Skeletal muscle satellite cell (primary cell): Measurements from ENCODE around the gene KAT7.

ENCODE experiments used
- H3K27me3 ChIP-seq: 2 replicates; pipeline ENCODE4 v1.7.0; 2013; ENCODE audit warnings: low read length; ENCODE audit not compliant: control insufficient read depth, insufficient read depth
- H3K36me3 ChIP-seq: 2 replicates; pipeline ENCODE4 v1.7.0; 2013; ENCODE audit warnings: mild to moderate bottlenecking, control low read depth, low read length; ENCODE audit not compliant: insufficient read depth
- H3K4me1 ChIP-seq: 2 replicates; pipeline ENCODE4 v1.7.0; 2013; ENCODE audit warnings: low read length; ENCODE audit not compliant: control insufficient read depth, insufficient read depth
- H3K4me2 ChIP-seq: 2 replicates; pipeline ENCODE4 v1.7.0; 2013; ENCODE audit warnings: mild to moderate bottlenecking, low read length
- H3K4me3 ChIP-seq: 2 replicates; pipeline ENCODE4 v1.7.0; 2013; ENCODE audit warnings: low read length
- H3K9ac ChIP-seq: 2 replicates; pipeline ENCODE4 v1.7.0; 2013; ENCODE audit warnings: mild to moderate bottlenecking, low read depth, low read length, moderate library complexity
- H3K9me3 ChIP-seq: replicated peaks from 2 replicates; pipeline ENCODE4 v1.7.0; 2013; ENCODE audit warnings: mild to moderate bottlenecking, control low read depth, low read length

KAT7 gene

GRCh38 chr17:49866882-49867413 is 78.5 kb downstream of the KAT7 start:
- H3K36me3 ChIP-seq = no peaks in the 10 kb centered on the region
- H3K27me3 ChIP-seq = peaks cover 47% of the 10 kb centered on the region
- H3K9me3 ChIP-seq = no peaks in the 10 kb centered on the region
- H3K4me3 ChIP-seq = no peak overlapping the region
- no peak overlapping the region for H3K9ac ChIP-seq
- no peaks in the 10 kb centered on the region for H3K4me1 ChIP-seq
- no peak overlapping the region for H3K4me2 ChIP-seq

GRCh38 chr17:49869038-49869374 is 80.5 kb downstream of the KAT7 start:
- Histone ChIP-seq H3K9me3 (no peaks in the 10 kb centered on the region), H3K4me2 (no peak overlapping the region), H3K27me3 (peaks cover 53% of the 10 kb centered on the region), H3K9ac (no peak overlapping the region), H3K4me3 (no peak overlapping the region), H3K4me1 (no peaks in the 10 kb centered on the region), H3K36me3 (no peaks in the 10 kb centered on the region)

DNA sequence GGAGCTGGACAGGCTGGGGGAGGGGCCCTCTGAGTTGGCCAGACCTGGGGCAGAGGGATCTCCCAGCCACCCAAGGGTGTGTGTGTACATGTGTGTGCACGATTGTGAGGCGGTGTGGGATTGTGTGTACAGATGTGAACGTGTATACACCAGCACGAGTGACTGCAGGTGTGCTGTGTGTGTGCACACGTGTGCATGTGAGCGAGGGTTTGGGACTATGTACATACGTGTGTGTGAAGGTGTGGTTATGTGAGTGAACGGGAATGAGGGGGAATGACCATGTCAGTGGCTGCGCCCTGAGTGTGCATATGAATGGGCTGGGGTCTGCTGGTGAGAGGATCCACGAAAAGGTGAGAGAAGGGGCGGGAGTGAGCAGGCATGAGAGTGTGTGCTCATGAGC is 81.8 kb downstream of the KAT7 start:
- H3K27me3 ChIP-seq = peaks cover 60% of the 10 kb centered on the region
- H3K4me3 ChIP-seq = no peak overlapping the region
- no peaks in the 10 kb centered on the region for H3K36me3 ChIP-seq
- no peaks in the 10 kb centered on the region for H3K9me3 ChIP-seq
- H3K9ac ChIP-seq = no peak overlapping the region
- no peak overlapping the region for H3K4me2 ChIP-seq
- H3K4me1 ChIP-seq = no peaks in the 10 kb centered on the region

DNA sequence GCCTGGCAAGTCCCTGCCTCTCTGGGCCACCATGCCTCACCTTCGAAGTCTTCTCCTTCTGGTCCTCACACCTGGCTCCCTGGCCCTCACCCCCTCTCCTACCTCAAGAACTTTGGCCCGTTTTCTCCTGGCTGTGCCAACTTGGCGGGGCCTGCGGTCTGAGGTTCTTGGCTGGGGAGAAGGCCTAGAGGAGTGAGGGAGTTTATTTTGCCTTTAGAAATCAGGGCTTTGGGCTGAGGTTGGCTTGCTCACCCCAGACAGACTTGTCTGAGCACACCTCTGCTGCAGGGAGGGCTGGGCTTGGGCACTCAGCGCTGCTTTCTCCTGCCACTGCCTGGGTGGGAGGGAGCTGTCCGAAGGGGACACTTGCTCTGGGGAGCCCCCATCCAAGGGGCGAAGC is 82.7 kb downstream of the KAT7 start:
- H3K9ac ChIP-seq = no peak overlapping the region
- H3K4me1 ChIP-seq = no peaks in the 10 kb centered on the region
- no peaks in the 10 kb centered on the region for H3K36me3 ChIP-seq
- H3K4me3 ChIP-seq = no peak overlapping the region
- H3K4me2 ChIP-seq = no peak overlapping the region
- no peaks in the 10 kb centered on the region for H3K9me3 ChIP-seq
- H3K27me3 ChIP-seq = peaks cover 60% of the 10 kb centered on the region

GRCh38 chr17:49872754-49873377 is 84.4 kb downstream of the KAT7 start:
- no peak overlapping the region for H3K4me3 ChIP-seq
- H3K36me3 ChIP-seq = no peaks in the 10 kb centered on the region
- no peak overlapping the region for H3K9ac ChIP-seq
- peaks cover 44% of the 10 kb centered on the region for H3K27me3 ChIP-seq
- no peak overlapping the region for H3K4me2 ChIP-seq
- no peaks in the 10 kb centered on the region for H3K9me3 ChIP-seq
- H3K4me1 ChIP-seq = no peaks in the 10 kb centered on the region

- Histone ChIP-seq H3K36me3 (no peaks in the 10 kb centered on the region), H3K4me1 (no peaks in the 10 kb centered on the region), H3K27me3 (peaks cover 38% of the 10 kb centered on the region)
Observed at GRCh38 chr17:49873466-49873865, 85.0 kb downstream of the KAT7 start.

DNA sequence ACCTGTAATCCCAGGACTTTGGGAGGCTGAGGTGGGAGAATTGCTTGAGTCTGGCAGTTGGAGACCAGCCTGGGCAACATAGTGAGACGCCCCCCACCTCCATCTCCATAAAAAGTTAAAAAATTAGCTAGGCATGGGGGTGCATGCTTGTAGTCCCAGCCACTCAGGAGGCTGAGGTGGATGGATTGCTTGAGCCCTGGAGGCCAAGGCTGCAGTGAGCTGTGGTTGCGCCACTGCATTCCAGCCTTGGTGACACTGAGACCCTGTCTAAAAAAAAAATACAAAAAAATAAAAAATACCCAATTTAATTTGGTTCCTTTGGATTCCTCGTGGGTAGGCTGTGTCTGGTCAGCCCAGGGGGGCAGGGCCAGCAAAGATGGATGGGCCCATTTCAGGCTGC is 85.4 kb downstream of the KAT7 start:
- no peak overlapping the region for H3K4me3 ChIP-seq
- no peaks in the 10 kb centered on the region for H3K36me3 ChIP-seq
- no peak overlapping the region for H3K9ac ChIP-seq
- H3K4me2 ChIP-seq = no peak overlapping the region
- no peaks in the 10 kb centered on the region for H3K4me1 ChIP-seq
- peaks cover 35% of the 10 kb centered on the region for H3K27me3 ChIP-seq
- H3K9me3 ChIP-seq = no peaks in the 10 kb centered on the region

More at GRCh38 chr17:49873466-49873865, 85.0 kb downstream of the KAT7 start:
- H3K9me3 ChIP-seq = no peaks in the 10 kb centered on the region
- no peak overlapping the region for H3K9ac ChIP-seq
- H3K4me3 ChIP-seq = no peak overlapping the region
- no peak overlapping the region for H3K4me2 ChIP-seq

- Histone ChIP-seq H3K27me3 (peaks cover 35% of the 10 kb centered on the region), H3K9me3 (no peaks in the 10 kb centered on the region), H3K4me3 (no peak overlapping the region), H3K4me1 (no peaks in the 10 kb centered on the region), H3K36me3 (no peaks in the 10 kb centered on the region), H3K9ac (no peak overlapping the region), H3K4me2 (no peak overlapping the region)
Observed at GRCh38 chr17:49874911-49875310, 86.4 kb downstream of the KAT7 start.

DNA sequence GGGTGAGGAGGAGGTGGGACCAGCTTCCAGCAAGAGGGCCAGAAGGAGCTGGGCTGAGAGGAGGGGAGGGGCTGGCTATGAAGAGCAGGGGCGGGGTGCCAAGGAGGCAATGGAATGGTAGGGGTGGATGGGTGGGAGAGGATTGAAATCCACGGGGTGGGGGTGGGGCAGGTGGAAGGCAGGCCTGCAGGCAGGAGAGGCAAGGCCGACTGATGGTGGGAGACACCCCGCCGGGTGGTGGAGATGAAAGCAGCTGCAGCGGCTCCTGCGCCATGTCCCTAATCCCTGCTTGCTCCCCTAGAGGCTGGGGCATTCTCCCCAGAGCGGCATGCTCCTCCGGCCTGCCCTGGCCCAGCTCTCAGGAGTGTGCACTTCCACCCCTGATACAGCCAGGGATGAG is 87.2 kb downstream of the KAT7 start:
- Histone ChIP-seq H3K4me2 (no peak overlapping the region), H3K4me1 (no peaks in the 10 kb centered on the region), H3K27me3 (peaks cover 30% of the 10 kb centered on the region), H3K9me3 (no peaks in the 10 kb centered on the region), H3K4me3 (no peak overlapping the region), H3K9ac (no peak overlapping the region), H3K36me3 (no peaks in the 10 kb centered on the region)

- Histone ChIP-seq H3K27me3 (peaks cover 53% of the 10 kb centered on the region), H3K9ac (no peak overlapping the region), H3K4me1 (no peaks in the 10 kb centered on the region), H3K4me3 (no peak overlapping the region), H3K4me2 (no peak overlapping the region), H3K9me3 (no peaks in the 10 kb centered on the region), H3K36me3 (no peaks in the 10 kb centered on the region)
Observed at GRCh38 chr17:49878931-49879904, 90.7 kb downstream of the KAT7 start.

- Histone ChIP-seq H3K36me3 (no peaks in the 10 kb centered on the region), H3K4me2 (peak overlapping the region; percentile 71), H3K4me3 (no peak overlapping the region), H3K4me1 (no peaks in the 10 kb centered on the region), H3K9ac (no peak overlapping the region), H3K27me3 (peaks cover 47% of the 10 kb centered on the region), H3K9me3 (no peaks in the 10 kb centered on the region)
Observed at GRCh38 chr17:49880291-49881053, 92.0 kb downstream of the KAT7 start.
